HEK293T (cell line): ENCODE measurements around the gene DLG2.
"Not testable (repeated sequence)": the region's sequence is repeated elsewhere in the genome, so short reads cannot be mapped to it uniquely, and the experiment has no call there.

Experiments used
- CTCF ChIA-PET: fragments of 350-600 bp; formaldehyde crosslinking; extraction: SDS; loops from one replicate; lab custom pipeline; 2021; ENCODE audit warnings: antibody characterized with exemption, inconsistent platforms; lab: Yijun Ruan, JAX
- POLR2A ChIA-PET: fragments of 350-600 bp; formaldehyde crosslinking; extraction: SDS; loops from one replicate; lab custom pipeline; 2020; ENCODE audit warnings: antibody characterized with exemption, inconsistent platforms; lab: Yijun Ruan, JAX
- DNase-seq: peaks from one replicate; pipeline ENCODE4 v3.0.0; 2012; ENCODE audit warnings: mixed read lengths; ENCODE audit errors: extremely low spot score
- ARNT ChIP-seq: fragments of 450-650 bp; IDR thresholded peaks from 2 replicates; pipeline ENCODE4 v1.6.1; 2017; ENCODE audit warnings: mild to moderate bottlenecking
- BHLHE40 ChIP-seq: fragments of 450-650 bp; IDR thresholded peaks from 2 replicates; pipeline ENCODE4 v1.6.1; 2016; ENCODE audit warnings: mild to moderate bottlenecking, moderate library complexity, borderline replicate concordance
- CTBP1 ChIP-seq: fragments of 450-650 bp; IDR thresholded peaks from 2 replicates; pipeline ENCODE4 v1.6.1; 2016; ENCODE audit warnings: borderline replicate concordance
- ELF4 ChIP-seq: fragments of 450-650 bp; IDR thresholded peaks from 2 replicates; pipeline ENCODE4 v1.6.1; 2017; ENCODE audit warnings: antibody characterized with exemption
- FOXA1 ChIP-seq: fragments of 450-650 bp; IDR thresholded peaks from 2 replicates; pipeline ENCODE4 v1.6.1; 2016; ENCODE audit warnings: mild to moderate bottlenecking
- FOXK2 ChIP-seq: fragments of 450-650 bp; IDR thresholded peaks from 2 replicates; pipeline ENCODE4 v1.6.1; 2016; ENCODE audit warnings: mild to moderate bottlenecking
- FOXM1 ChIP-seq: fragments of 450-650 bp; IDR thresholded peaks from 2 replicates; pipeline ENCODE4 v1.6.1; 2017; ENCODE audit warnings: mild to moderate bottlenecking, borderline replicate concordance
- HDGF ChIP-seq: fragments of 450-650 bp; IDR thresholded peaks from 2 replicates; pipeline ENCODE4 v1.6.1; 2017; ENCODE audit warnings: antibody characterized with exemption, borderline replicate concordance
- L3MBTL2 ChIP-seq: fragments of 450-650 bp; conservative IDR thresholded peaks from 2 replicates; pipeline ENCODE4 v1.6.1; 2016; ENCODE audit warnings: mild to moderate bottlenecking
- LEF1 ChIP-seq: fragments of 450-650 bp; IDR thresholded peaks from 2 replicates; pipeline ENCODE4 v1.6.1; 2017; ENCODE audit warnings: mild to moderate bottlenecking, borderline replicate concordance
- NFRKB ChIP-seq: fragments of 450-650 bp; IDR thresholded peaks from 2 replicates; pipeline ENCODE4 v1.6.1; 2016; ENCODE audit warnings: mild to moderate bottlenecking, moderate library complexity
- PKNOX1 ChIP-seq: fragments of 450-650 bp; IDR thresholded peaks from 2 replicates; pipeline ENCODE4 v1.6.1; 2016
- SP1 ChIP-seq: fragments of 450-650 bp; IDR thresholded peaks from 2 replicates; pipeline ENCODE4 v1.6.1; 2017
- SUZ12 ChIP-seq: fragments of 450-650 bp; IDR thresholded peaks from 2 replicates; pipeline ENCODE4 v1.6.1; 2016; ENCODE audit warnings: mild to moderate bottlenecking
- TARDBP ChIP-seq: fragments of 450-650 bp; IDR thresholded peaks from 2 replicates; pipeline ENCODE4 v1.6.1; 2016
- ZNF384 ChIP-seq: fragments of 450-650 bp; IDR thresholded peaks from 2 replicates; pipeline ENCODE4 v1.6.1; 2016

Gene DLG2

DNA sequence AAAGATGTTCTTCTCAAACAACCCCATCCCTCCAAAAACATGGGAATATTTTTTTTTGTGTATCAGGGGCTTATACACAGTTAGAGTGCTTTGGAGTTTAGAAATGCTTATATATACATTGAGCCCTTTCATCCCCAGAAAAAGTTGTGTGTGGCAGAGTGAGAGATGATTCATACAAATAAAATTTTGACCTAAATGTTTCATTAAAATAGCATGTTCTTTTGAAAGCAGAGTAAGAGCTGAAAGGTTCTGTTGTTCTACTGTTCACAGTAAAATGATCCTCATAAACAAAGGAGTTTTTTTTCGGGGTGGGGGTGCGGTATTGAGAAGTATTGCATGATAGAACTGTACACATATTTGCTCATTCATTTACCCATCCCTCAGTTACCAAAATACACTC lies 512.4 kb downstream of the DLG2 start:
- no peak for TF ChIP-seq L3MBTL2
- TF ChIP-seq ELF4: no peak
- no peak for TF ChIP-seq HDGF
- no peak for TF ChIP-seq TARDBP
- no peak for TF ChIP-seq ARNT
- no peak for TF ChIP-seq LEF1
- ChIA-PET CTCF (no interaction called here), POLR2A (no interaction called here)
- DNase-seq: no peak

GRCh38 chr11:85110246-85110645 lies 516.9 kb downstream of the DLG2 start:
- CTCF ChIA-PET, POLR2A ChIA-PET: not testable (repeated sequence)

DNA sequence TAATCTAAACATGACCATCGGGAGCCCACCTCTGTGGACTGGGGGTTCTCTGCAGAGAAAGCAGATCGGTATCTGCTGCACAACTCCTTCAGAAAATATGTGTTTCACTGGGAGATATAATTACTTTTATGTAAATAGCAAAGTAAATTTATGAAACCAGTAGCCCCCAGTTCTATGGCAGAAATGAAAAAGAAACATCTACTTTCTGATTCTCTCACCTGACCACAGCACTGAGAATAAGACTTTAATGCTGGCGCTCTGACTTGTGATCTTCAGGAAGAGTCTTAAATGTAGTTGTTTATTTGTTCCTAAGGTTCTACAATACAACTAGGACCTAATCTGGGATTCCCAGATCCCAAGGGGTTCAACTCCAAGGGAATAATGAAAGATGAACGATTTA lies 518.0 kb downstream of the DLG2 start:
- ChIA-PET POLR2A (no interaction called here), CTCF (no interaction called here)
- no peak for DNase-seq
- TF ChIP-seq LEF1: no peak
- TF ChIP-seq PKNOX1: no peak
- TF ChIP-seq TARDBP: no peak
- no peak for TF ChIP-seq SP1
- TF ChIP-seq ELF4: no peak
- TF ChIP-seq FOXA1: no peak
- no peak for TF ChIP-seq CTBP1
- TF ChIP-seq FOXM1: no peak
- no peak for TF ChIP-seq ZNF384
- no peak for TF ChIP-seq NFRKB
- no peak for TF ChIP-seq L3MBTL2
- no peak for TF ChIP-seq ARNT
- no peak for TF ChIP-seq HDGF
- no peak for TF ChIP-seq BHLHE40
- TF ChIP-seq SUZ12: no peak

More at GRCh38 chr11:85110246-85110645, 516.9 kb downstream of the DLG2 start:
- DNase-seq: not testable (repeated sequence)

- POLR2A ChIA-PET: no interaction called here
- CTCF ChIA-PET: no interaction called here
- no peak for DNase-seq
- TF ChIP-seq FOXK2: no peak
- no peak for TF ChIP-seq PKNOX1
- TF ChIP-seq LEF1: no peak
- no peak for TF ChIP-seq HDGF
- TF ChIP-seq FOXM1: no peak
- TF ChIP-seq NFRKB: no peak
- TF ChIP-seq TARDBP: no peak
- TF ChIP-seq CTBP1: no peak
- TF ChIP-seq BHLHE40: no peak
- TF ChIP-seq SUZ12: no peak
- TF ChIP-seq ZNF384: no peak
- TF ChIP-seq FOXA1: no peak
- TF ChIP-seq L3MBTL2: no peak
- TF ChIP-seq SP1: no peak
- no peak for TF ChIP-seq ELF4
- no peak for TF ChIP-seq ARNT
Measured at GRCh38 chr11:85105868-85106267, 521.3 kb downstream of the DLG2 start.

GRCh38 chr11:85099522-85099921 lies 527.6 kb downstream of the DLG2 start:
- TF ChIP-seq LEF1 (no peak), FOXA1 (no peak), PKNOX1 (no peak), FOXK2 (no peak), ARNT (no peak), SP1 (no peak), NFRKB (no peak), CTBP1 (no peak), TARDBP (no peak), ZNF384 (no peak), L3MBTL2 (no peak), HDGF (no peak), SUZ12 (no peak), BHLHE40 (no peak), ELF4 (no peak)
- POLR2A ChIA-PET: no interaction called here
- CTCF ChIA-PET: no interaction called here
- DNase-seq: no peak

DNA sequence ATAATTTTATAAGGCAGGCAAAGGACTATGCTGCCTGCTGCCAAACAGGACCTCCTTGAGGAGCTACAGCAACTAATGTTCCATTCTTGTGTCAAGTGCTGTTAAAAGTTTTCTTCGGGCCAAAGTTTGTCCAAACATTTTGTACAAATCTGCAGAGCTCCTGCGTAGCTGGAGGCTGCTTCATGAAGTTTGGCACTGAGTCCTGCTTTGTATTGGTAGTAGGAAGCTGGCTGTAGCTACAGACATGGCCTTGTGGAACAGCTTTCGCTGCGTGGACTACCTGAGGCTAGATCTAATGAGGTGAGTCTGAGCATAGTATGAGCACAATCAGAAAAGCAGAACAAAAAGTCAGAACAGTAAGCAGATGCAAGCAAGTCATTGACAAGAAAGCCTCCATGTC lies 528.1 kb downstream of the DLG2 start:
- DNase-seq: no peak
- CTCF ChIA-PET: no interaction called here
- POLR2A ChIA-PET: no interaction called here

More for the DNA sequence above, 528.1 kb downstream of the DLG2 start:
- TF ChIP-seq PKNOX1 (no peak), FOXK2 (no peak), L3MBTL2 (no peak), CTBP1 (no peak), ELF4 (no peak), FOXA1 (no peak), BHLHE40 (no peak)
